Measurements from ENCODE around the gene TBCCD1. TPM values are rescaled to one million over a fixed set of nuclear protein-coding genes. Genes with fewer than 3 reads are reported as not detected.

The TBCCD1 gene
- total and polyA plus RNA-seq, 2 of the 4 experiments (the other 2 are of a cell fraction): 7.9 to 19.7 TPM

- dilution Hi-C loops (cut with HindIII; ENCODE audit: low sequenced_read_pairs, unreplicated experiment): no loop called here
- Histone ChIP-seq H3K9me1 (ENCODE audit: insufficient read depth, low read length) (no peaks in the 10 kb centered on the region), H3K4me3 (ENCODE audit: insufficient read depth, low read depth, low read length) (no peak overlapping the region), H2AFZ (replicated peaks; ENCODE audit: low read length, poor library complexity) (no peak overlapping the region), H3K36me3 (ENCODE audit: control insufficient read depth, insufficient read depth, low read length) (no peaks in the 10 kb centered on the region), H3K14ac (replicated peaks; ENCODE audit: low read depth, low read length) (no peak overlapping the region), H2BK5ac (ENCODE audit: low read depth, low read length, poor library complexity, severe bottlenecking) (no peak overlapping the region), H2BK15ac (ENCODE audit: low read depth, low read length) (no peak overlapping the region), H3K4me2 (ENCODE audit: low read depth, low read length) (no peak overlapping the region), H2BK20ac (ENCODE audit: low read depth, low read length) (no peak overlapping the region), H3K79me1 (ENCODE audit: low read depth in 1 of 2, low read length in 2 of 2) (no peaks in the 10 kb centered on the region), H4K5ac (ENCODE audit: low read depth, low read length) (no peak overlapping the region), H3K4me1 (ENCODE audit: control insufficient read depth, insufficient read depth, low read length) (no peaks in the 10 kb centered on the region), H3K4ac (ENCODE audit: low read depth, low read length) (no peak overlapping the region), H3K56ac (ENCODE audit: extremely low read depth, insufficient read depth, low read length) (no peak overlapping the region), H3K27ac (ENCODE audit: insufficient read depth, low read length) (no peak overlapping the region), H3K27me3 (ENCODE audit: control insufficient read depth, insufficient read depth, low read length) (peaks cover 21% of the 10 kb centered on the region), H2BK120ac (ENCODE audit: low read depth, low read length) (no peak overlapping the region), H3K23ac (ENCODE audit: low read depth, low read length) (no peak overlapping the region), H3K9ac (ENCODE audit: low read depth, low read length) (no peak overlapping the region), H2AK9ac (replicated peaks; ENCODE audit: low read depth, low read length, poor library complexity) (no peak overlapping the region), H4K91ac (ENCODE audit: insufficient read depth, low read depth, low read length) (no peak overlapping the region), H4K20me1 (ENCODE audit: insufficient read depth, low read length) (no peaks in the 10 kb centered on the region), H2AK5ac (ENCODE audit: low read depth, low read length) (no peak overlapping the region), H4K8ac (ENCODE audit: low read depth in 2 of 2, low read length in 2 of 2) (no peak overlapping the region), H3K18ac (ENCODE audit: low read depth, low read length) (no peak overlapping the region), H3K9me3 (ENCODE audit: control insufficient read depth, insufficient read depth, low read length) (no peaks in the 10 kb centered on the region)
- BruUV-seq (replicated peaks): no TSS peak
- in situ Hi-C loops (cut with MboI; ENCODE audit: low sequenced_read_pairs): no loop called here
- intact Hi-C loops (cut with micrococcal nuclease): no loop called here
- POLR2A ChIA-PET (ENCODE audit: unreplicated experiment): no interaction called here
- DNase-seq: no peak
- TF ChIP-seq MAFK (IDR thresholded peaks at IDR 0.05; ENCODE audit: low read depth, low read length) (no peak), NFE2L2 (IDR thresholded peaks at IDR 0.05; ENCODE audit: low read depth, low read length) (no peak), CHD1 (IDR thresholded peaks at IDR 0.05; ENCODE audit: low read depth, low read length) (no peak), RAD21 (IDR thresholded peaks at IDR 0.05; ENCODE audit: low read length) (no peak), CEBPB (IDR thresholded peaks at IDR 0.05; ENCODE audit: low read depth, low read length) (no peak)
- no peak for ATAC-seq (ENCODE audit: low read depth)
- CTCF ChIA-PET: no interaction called here
These were observed 70.5 kb downstream of the TBCCD1 start for GRCh38 chr3:186496635-186497034.

Other genes with a start within 250 kb of the TBCCD1 start
- 2.5 and 4.1 TPM in 2 replicates for gene DGKG, start 205.1 kb downstream of the TBCCD1 start, total RNA-seq (2012; rRNA removed)
- gene DGKG, start 205.1 kb downstream of the TBCCD1 start, polyA plus RNA-seq (2012; rRNA removed): 1.2 and 1.8 TPM in 2 replicates
- 0.36 and 0.56 TPM in 2 replicates for gene CRYGS, start 23.0 kb downstream of the TBCCD1 start, total RNA-seq (2012; rRNA removed)
- gene CRYGS, start 23.0 kb downstream of the TBCCD1 start, polyA plus RNA-seq (2012; rRNA removed): 2.1 TPM in 2 replicates
- gene DNAJB11, start 3.4 kb upstream of the TBCCD1 start, total RNA-seq (2012; rRNA removed): 27.4 and 62.8 TPM in 2 replicates
- gene DNAJB11, start 3.4 kb upstream of the TBCCD1 start, polyA plus RNA-seq (2012; rRNA removed): 42.4 and 48.6 TPM in 2 replicates
- not detected in 2 replicates for gene AHSG, start 45.7 kb upstream of the TBCCD1 start, total RNA-seq (2012; rRNA removed)
- not detected in 2 replicates for gene AHSG, start 45.7 kb upstream of the TBCCD1 start, polyA plus RNA-seq (2012; rRNA removed)
- gene FETUB, start 73.1 kb upstream of the TBCCD1 start, total RNA-seq (2012; rRNA removed): not detected in 2 replicates
- not detected in 2 replicates for gene FETUB, start 73.1 kb upstream of the TBCCD1 start, polyA plus RNA-seq (2012; rRNA removed)
- not detected in 2 replicates for gene HRG, start 98.7 kb upstream of the TBCCD1 start, total RNA-seq (2012; rRNA removed)
- gene HRG, start 98.7 kb upstream of the TBCCD1 start, polyA plus RNA-seq (2012; rRNA removed): not detected in 2 replicates
- gene KNG1, start 150.0 kb upstream of the TBCCD1 start, total RNA-seq (2012; rRNA removed): not detected in 2 replicates
- not detected in 2 replicates for gene KNG1, start 150.0 kb upstream of the TBCCD1 start, polyA plus RNA-seq (2012; rRNA removed)
- 310 and 449 TPM in 2 replicates for gene EIF4A2, start 216.2 kb upstream of the TBCCD1 start, total RNA-seq (2012; rRNA removed)
- gene EIF4A2, start 216.2 kb upstream of the TBCCD1 start, polyA plus RNA-seq (2012; rRNA removed): 259 and 320 TPM in 2 replicates
- gene RFC4, start 239.1 kb upstream of the TBCCD1 start, total RNA-seq (2012; rRNA removed): 19.5 and 34.4 TPM in 2 replicates
- 21.2 and 27.9 TPM in 2 replicates for gene RFC4, start 239.1 kb upstream of the TBCCD1 start, polyA plus RNA-seq (2012; rRNA removed)

Measured in IMR-90 (cell line).